ENCODE data around the gene DSCAML1. TPM values are rescaled to one million over a fixed set of nuclear protein-coding genes. Genes with fewer than 3 reads are reported as not detected.

DSCAML1 gene
- polyA plus RNA-seq, 3 donors = 0.13 to 0.46 (median 0.34) TPM

- 22 to 27% (median 22%) methylated on average over 11 of the region's 11 CpGs for WGBS, 3 donors
- no peak overlapping the region for H3K27ac ChIP-seq (ENCODE audit: low read depth, low read length)
Observed at GRCh38 chr11:117663821-117664220, 133.2 kb downstream of the DSCAML1 start.

- 20 to 26% (median 21%) methylated on average over 5 of the region's 5 CpGs for WGBS, 3 donors
- no peak overlapping the region for H3K27ac ChIP-seq (ENCODE audit: low read depth, low read length)
Observed at GRCh38 chr11:117663414-117663813, 133.6 kb downstream of the DSCAML1 start.

GRCh38 chr11:117662671-117663269, 134.2 kb downstream of the DSCAML1 start:
- H3K27ac ChIP-seq (ENCODE audit: low read depth, low read length) = no peak overlapping the region
- WGBS, 3 donors = 85 to 93% (median 88%) methylated on average over 14 of the region's 14 CpGs

- 87 to 89% (median 88%) methylated on average over 8 of the region's 8 CpGs for whole genome bisulfite sequencing, 3 donors
Observed at GRCh38 chr11:117662255-117662654, 134.8 kb downstream of the DSCAML1 start.

GRCh38 chr11:117658809-117659208, 138.2 kb downstream of the DSCAML1 start:
- 65 to 86% (median 83%) methylated on average over 3 of the region's 3 CpGs for WGBS, 3 donors
- no peak overlapping the region for H3K27ac ChIP-seq (ENCODE audit: low read depth, low read length)

More at GRCh38 chr11:117662255-117662654, 134.8 kb downstream of the DSCAML1 start:
- no peak overlapping the region for H3K27ac ChIP-seq (ENCODE audit: low read depth, low read length)

- H3K27ac ChIP-seq (ENCODE audit: low read depth, low read length) = no peak overlapping the region
- WGBS, 3 donors = 71 to 79% (median 76%) methylated on average over 7 of the region's 7 CpGs
Observed at GRCh38 chr11:117657794-117658193, 139.2 kb downstream of the DSCAML1 start.

- 84 to 90% (median 90%) methylated on average over 21 of the region's 21 CpGs for WGBS, 3 donors
- H3K27ac ChIP-seq (ENCODE audit: low read depth, low read length) = no peak overlapping the region
Observed at GRCh38 chr11:117654281-117655255, 142.4 kb downstream of the DSCAML1 start.

- H3K27ac ChIP-seq (ENCODE audit: low read depth, low read length) = no peak overlapping the region
- whole genome bisulfite sequencing, 3 donors = 90 to 95% (median 91%) methylated on average over 4 of the region's 4 CpGs
Observed at GRCh38 chr11:117652521-117652920, 144.5 kb downstream of the DSCAML1 start.

GRCh38 chr11:117649296-117650055, 147.5 kb downstream of the DSCAML1 start:
- WGBS, 3 donors = 83 to 91% (median 89%) methylated on average over 12 of the region's 12 CpGs
- no peak overlapping the region for H3K27ac ChIP-seq (ENCODE audit: low read depth, low read length)

- WGBS, 3 donors = 90 to 95% (median 92%) methylated on average over 8 of the region's 8 CpGs
- H3K27ac ChIP-seq (ENCODE audit: low read depth, low read length) = no peak overlapping the region
Observed at GRCh38 chr11:117647872-117648271, 149.1 kb downstream of the DSCAML1 start.

- WGBS, 3 donors = 71 to 88% (median 85%) methylated on average over 3 of the region's 3 CpGs
- H3K27ac ChIP-seq (ENCODE audit: low read depth, low read length) = no peak overlapping the region
Observed at GRCh38 chr11:117647207-117647606, 149.8 kb downstream of the DSCAML1 start.

- no peak overlapping the region for H3K27ac ChIP-seq (ENCODE audit: low read depth, low read length)
- 68 to 83% (median 76%) methylated on average over 6 of the region's 6 CpGs for WGBS, 3 donors
Observed at GRCh38 chr11:117646411-117646810, 150.6 kb downstream of the DSCAML1 start.

GRCh38 chr11:117644403-117645155, 152.4 kb downstream of the DSCAML1 start:
- 71 to 81% (median 79%) methylated on average over 24 to 26 of the region's 26 CpGs for WGBS, 3 donors
- no peak overlapping the region for H3K27ac ChIP-seq (ENCODE audit: low read depth, low read length)

- H3K27ac ChIP-seq (ENCODE audit: low read depth, low read length) = no peak overlapping the region
- 60 to 79% (median 76%) methylated on average over 20 of the region's 20 CpGs for WGBS, 3 donors
Observed at GRCh38 chr11:117643606-117644300, 153.3 kb downstream of the DSCAML1 start.

GRCh38 chr11:117642835-117643234, 154.2 kb downstream of the DSCAML1 start:
- no peak overlapping the region for H3K27ac ChIP-seq (ENCODE audit: low read depth, low read length)
- WGBS, 3 donors = 58 to 84% (median 79%) methylated on average over 3 of the region's 3 CpGs

GRCh38 chr11:117642396-117642795, 154.6 kb downstream of the DSCAML1 start:
- H3K27ac ChIP-seq (ENCODE audit: low read depth, low read length) = no peak overlapping the region
- 71 to 95% (median 89%) methylated on average over 4 of the region's 4 CpGs for WGBS, 3 donors

Measured in adipose tissue (tissue), 3 donors.